HCT116 (cell line): ENCODE measurements around the gene HTRA3. TPM values are rescaled to one million over a fixed set of nuclear protein-coding genes. Genes with fewer than 3 reads are reported as not detected.

Source experiments
- ATAC-seq: fragments of 200-7000 bp; cut with Tn5 transposase; 2 replicates; pipeline ENCODE4 v1.9.1; 2020; ENCODE audit warnings: mild to moderate bottlenecking, moderate library complexity
- BruUV-seq: library from RNA; stranded (reverse); fragments of 400-500 nt; replicated peaks from 2 replicates; lab custom pipeline; 2021; lab: Mats Ljungman, UMichigan
- CTCF ChIA-PET: fragments of 300-600 bp; sonication (Branson Sonifier 250); formaldehyde crosslinking; loops from one replicate; lab custom pipeline; 2021; ENCODE audit warnings: antibody characterized with exemption; lab: Charles Lee
- POLR2A ChIA-PET: fragments of 300-600, 350-600 bp; sonication (Branson Sonifier 250); formaldehyde crosslinking; loops from one replicate; lab custom pipeline; 2021; ENCODE audit warnings: antibody characterized with exemption; lab: Charles Lee
- RAD21 ChIA-PET, 2 experiments: fragments of 300-600 bp; sonication (Branson Sonifier 250); formaldehyde crosslinking; loops; one replicate each; lab custom pipeline; 2023; ENCODE audit warnings: low total read pairs in 2 of 2; ENCODE audit not compliant: uncharacterized antibody in 2 of 2, unreplicated experiment in 2 of 2, low non-redundant PET in 1 of 2; lab: Charles Lee
- DNase-seq: peaks from one replicate; pipeline ENCODE4 v3.0.0-alpha.2; 2010; ENCODE audit warnings: low read depth, low spot score
- H2AFZ ChIP-seq: fragments of 200-600 bp; shearing (Covaris generic), sonication (generic); 2 replicates; pipeline ENCODE4 v1.6.1; 2017; ENCODE audit warnings: low read depth, mixed run types, mixed read lengths, antibody characterized with exemption, low read length; ENCODE audit not compliant: poor library complexity, severe bottlenecking
- H3K27ac ChIP-seq: 2 replicates; pipeline ENCODE4 v1.5.1; 2012; ENCODE audit warnings: low read depth, low read length
- H3K27me3 ChIP-seq: fragments of 200-600 bp; sonication (generic); 2 replicates; pipeline ENCODE4 v1.6.1; 2016; ENCODE audit warnings: mixed run types, low read length, mixed read lengths; ENCODE audit not compliant: insufficient read depth
- H3K36me3 ChIP-seq, 2 experiments: fragments of 200-500 bp in 1 of 2; fragments of 200-600 bp in 1 of 2; sonication (Bioruptor generic) in 1 of 2; sonication (generic) in 1 of 2; 2 replicates each; pipeline versions ENCODE4 v1.5.1 to v1.6.1; 2014 to 2016; ENCODE audit warnings: low read length in 2 of 2, inconsistent platforms in 1 of 2, mixed read lengths in 1 of 2, mixed run types in 1 of 2; ENCODE audit not compliant: insufficient read depth in 2 of 2, control insufficient read depth in 1 of 2
- H3K4me1 ChIP-seq, 2 experiments: fragments of 200-600 bp in 1 of 2; sonication (generic) in 1 of 2; 2 replicates each; pipeline versions ENCODE4 v1.5.1 to v1.6.1; 2012 to 2017; ENCODE audit warnings: low read length in 2 of 2, inconsistent platforms in 1 of 2, mild to moderate bottlenecking in 1 of 2, mixed read lengths in 1 of 2, mixed run types in 1 of 2, moderate library complexity in 1 of 2; ENCODE audit not compliant: insufficient read depth in 2 of 2, control insufficient read depth in 1 of 2
- H3K4me2 ChIP-seq: fragments of 200-600 bp; sonication (generic); 2 replicates; pipeline ENCODE4 v1.6.1; 2017; ENCODE audit warnings: mixed run types, low read length, mixed read lengths
- H3K4me3 ChIP-seq, 2 experiments: fragments of 200-600 bp in 1 of 2; sonication (generic) in 1 of 2; replicated peaks in 1 of 2; 2 replicates each; pipeline ENCODE4 v1.5.1; 2011 to 2016; ENCODE audit warnings: low read length in 2 of 2, control low read depth in 1 of 2, low read depth in 1 of 2, mild to moderate bottlenecking in 1 of 2, mixed read lengths in 1 of 2, mixed run types in 1 of 2
- H3K79me2 ChIP-seq: fragments of 200-600 bp; sonication (generic); 2 replicates; pipeline ENCODE4 v1.6.1; 2017; ENCODE audit warnings: mild to moderate bottlenecking, mixed run types, low read length, moderate library complexity, mixed read lengths; ENCODE audit not compliant: insufficient read depth
- H3K9ac ChIP-seq: fragments of 200-600 bp; sonication (generic); 2 replicates; pipeline ENCODE4 v1.6.1; 2016; ENCODE audit warnings: low read length, mixed read lengths
- H3K9me2 ChIP-seq: fragments of 200-600 bp; sonication (generic), shearing (Covaris generic); 2 replicates; pipeline ENCODE4 v1.6.1; 2017; ENCODE audit warnings: mixed run types, mild to moderate bottlenecking, moderate library complexity; ENCODE audit not compliant: insufficient read depth
- H3K9me3 ChIP-seq, 2 experiments: fragments of 200-500 bp in 1 of 2; fragments of 200-600 bp in 1 of 2; sonication (Bioruptor generic) in 1 of 2; sonication (generic) in 1 of 2; 2 replicates each; pipeline ENCODE4 v1.6.1; 2014 to 2017; ENCODE audit warnings: low read length in 2 of 2, mixed read lengths in 2 of 2, inconsistent platforms in 1 of 2, low read depth in 1 of 2, mild to moderate bottlenecking in 1 of 2, mixed run types in 1 of 2, moderate library complexity in 1 of 2; ENCODE audit not compliant: control insufficient read depth in 1 of 2, insufficient read depth in 1 of 2
- H4K20me1 ChIP-seq: fragments of 200-600 bp; sonication (generic), shearing (Covaris generic); 2 replicates; pipeline ENCODE4 v1.6.1; 2017; ENCODE audit warnings: mixed run types, mild to moderate bottlenecking, moderate library complexity; ENCODE audit not compliant: insufficient read depth
- ATF3 ChIP-seq: IDR thresholded peaks from 2 replicates; pipeline ENCODE4 v1.6.1; 2012
- CBX3 ChIP-seq: IDR thresholded peaks from 2 replicates; pipeline ENCODE4 v1.6.1; 2012; ENCODE audit warnings: low read depth
- CTCF ChIP-seq, 3 experiments: fragments of 200-600 bp in 1 of 3; sonication (generic) in 1 of 3; IDR thresholded peaks in 2 of 3; conservative IDR thresholded peaks in 1 of 3; 2 replicates each; pipeline ENCODE4 v1.5.1; 2012 to 2017; ENCODE audit warnings: low read depth in 2 of 3, low read length in 2 of 3, antibody characterized with exemption in 1 of 3, borderline replicate concordance in 1 of 3, control low read depth in 1 of 3, mild to moderate bottlenecking in 1 of 3, mixed read lengths in 1 of 3, mixed run types in 1 of 3, moderate library complexity in 1 of 3; ENCODE audit not compliant: insufficient read depth in 1 of 3
- EGR1 ChIP-seq: IDR thresholded peaks from 2 replicates; pipeline ENCODE4 v1.6.1; 2012; ENCODE audit warnings: low read depth
- ELF1 ChIP-seq: IDR thresholded peaks from 2 replicates; pipeline ENCODE4 v1.6.1; 2012; ENCODE audit warnings: low read depth, borderline replicate concordance
- EZH2phosphoT487 ChIP-seq: fragments of 200-600 bp; IDR thresholded peaks from 2 replicates; pipeline ENCODE4 v1.6.1; 2018; ENCODE audit warnings: antibody characterized with exemption, borderline replicate concordance
- JUND ChIP-seq: IDR thresholded peaks from 2 replicates; pipeline ENCODE4 v1.6.1; 2012
- MAX ChIP-seq: IDR thresholded peaks from 2 replicates; pipeline ENCODE4 v1.6.1; 2012
- POLR2A ChIP-seq: IDR thresholded peaks from 2 replicates; pipeline ENCODE4 v1.7.0; 2011; ENCODE audit warnings: borderline replicate concordance; ENCODE audit not compliant: insufficient read depth, insufficient read length; ENCODE audit errors: extremely low read depth
- POLR2AphosphoS5 ChIP-seq: IDR thresholded peaks from 2 replicates; pipeline ENCODE4 v1.6.1; 2011; ENCODE audit warnings: mild to moderate bottlenecking, low read depth, low read length, moderate library complexity
- RAD21 ChIP-seq: IDR thresholded peaks from 2 replicates; pipeline ENCODE4 v1.6.1; 2012; ENCODE audit warnings: low read depth, mild to moderate bottlenecking
- REST ChIP-seq: IDR thresholded peaks from 2 replicates; pipeline ENCODE4 v1.6.1; 2012; ENCODE audit warnings: low read depth
- SRF ChIP-seq: IDR thresholded peaks from 2 replicates; pipeline ENCODE4 v1.6.1; 2012; ENCODE audit warnings: low read depth
- TCF7L2 ChIP-seq: IDR thresholded peaks from 2 replicates; pipeline ENCODE4 v1.7.0; 2011; ENCODE audit warnings: borderline replicate concordance, inconsistent platforms; ENCODE audit not compliant: insufficient read depth, insufficient read length; ENCODE audit errors: extremely low read depth
- ZBTB33 ChIP-seq: IDR thresholded peaks from 2 replicates; pipeline ENCODE4 v1.6.1; 2011; ENCODE audit warnings: mild to moderate bottlenecking, low read length, moderate library complexity; ENCODE audit not compliant: insufficient replicate concordance; ENCODE audit errors: extremely low read depth
- intact Hi-C: fragments of 100-400 bp; cut with micrococcal nuclease; formaldehyde crosslinking; loops from 2 replicates; pipeline ENCODE4 v1.10.0; 2022
- total RNA-seq: library from RNA; stranded (reverse); gene quantifications from one replicate; pipeline ENCODE4 v1.2.1, GENCODE V29; 2021; ENCODE audit not compliant: unreplicated experiment

Gene HTRA3
- total RNA-seq, 1 experiment from 2014 or later = not detected

- TF ChIP-seq CTCF (IDR thresholded peaks at IDR 0.05 in 2 of 3, conservative IDR thresholded peaks at IDR 0.05 in 1 of 3; ENCODE audit: borderline replicate concordance in 1 of 3, insufficient read depth in 1 of 3, low read depth in 2 of 3, low read length in 2 of 3) (no peak), SRF (no peak), RAD21 (no peak), EZH2phosphoT487 (no peak)
Measured at GRCh38 chr4:8260656-8261111, 8.9 kb upstream of the HTRA3 start (continued).

- RAD21 ChIA-PET = no interaction called here
- POLR2A ChIA-PET = no interaction called here
- Histone ChIP-seq H3K9me2 (no peaks in the 10 kb centered on the region), H4K20me1 (no peaks in the 10 kb centered on the region), H3K27me3 (no peaks in the 10 kb centered on the region), H3K4me3 (no peak overlapping the region), H2AFZ (no peak overlapping the region), H3K4me2 (no peak overlapping the region), H3K9me3 (no peaks in the 10 kb centered on the region), H3K36me3 (no peaks in the 10 kb centered on the region), H3K4me1 (no peaks in the 10 kb centered on the region), H3K9ac (no peak overlapping the region), H3K79me2 (no peaks in the 10 kb centered on the region), H3K27ac (no peak overlapping the region)
- intact Hi-C loops = no loop called here
- DNase-seq = no peak
- no TSS peak for BruUV-seq
- CTCF ChIA-PET = no interaction called here
- no peak for ATAC-seq
- TF ChIP-seq ELF1 (no peak), CBX3 (no peak), TCF7L2 (no peak), ZBTB33 (no peak), EZH2phosphoT487 (no peak), EGR1 (no peak), ATF3 (no peak), MAX (no peak), POLR2AphosphoS5 (no peak), REST (no peak), POLR2A (no peak), RAD21 (no peak), JUND (no peak)
Measured at GRCh38 chr4:8261851-8262535, 7.6 kb upstream of the HTRA3 start.
